LNCaP clone FGC (cell line): Measurements from ENCODE around the gene OSTF1.

ENCODE experiments used
- DNase-seq: peaks from one replicate; pipeline ENCODE4 v3.0.0-alpha.2; 2011; ENCODE audit warnings: low read depth
- H3K4me3 ChIP-seq: 2 replicates; pipeline ENCODE4 v1.5.1; 2011; ENCODE audit warnings: mild to moderate bottlenecking, low read depth, low read length, control low read depth
- CTCF ChIP-seq: IDR thresholded peaks from 2 replicates; pipeline ENCODE4 v1.5.1; 2012; ENCODE audit warnings: mild to moderate bottlenecking; ENCODE audit not compliant: control insufficient read depth, insufficient read depth; ENCODE audit errors: extremely low read depth

Gene OSTF1

GRCh38 chr9:75087824-75088645 lies at the start of gene OSTF1, which contains the start of gene NMRK1:
Gene OSTF1, plus strand, starts transcription at chr9:75088514. Its CDS starts 179 bp downstream, at chr9:75088693.
Gene NMRK1, minus strand, starts transcription at chr9:75088155. Its CDS starts 5,040 bp downstream, at chr9:75083115.
- peak within 1 kb of the TSS; percentile 78 for H3K4me3 ChIP-seq
- TF ChIP-seq CTCF = no peak
- peak; percentile 89 for DNase-seq

- H3K4me3 ChIP-seq = no peak overlapping the region
- TF ChIP-seq CTCF = no peak
- no peak for DNase-seq
Observed at GRCh38 chr9:75039009-75039408, 49.3 kb upstream of the OSTF1 start.

- no peak for DNase-seq
Observed at GRCh38 chr9:75039801-75040200, 48.5 kb upstream of the OSTF1 start.

GRCh38 chr9:75041041-75041440 lies 47.3 kb upstream of the OSTF1 start:
- DNase-seq = no peak
- H3K4me3 ChIP-seq = no peak overlapping the region
- TF ChIP-seq CTCF = no peak

More at GRCh38 chr9:75039801-75040200, 48.5 kb upstream of the OSTF1 start:
- TF ChIP-seq CTCF = no peak
- no peak overlapping the region for H3K4me3 ChIP-seq

- no peak for TF ChIP-seq CTCF
- H3K4me3 ChIP-seq = no peak overlapping the region
- no peak for DNase-seq
Observed at GRCh38 chr9:75046725-75047345, 41.5 kb upstream of the OSTF1 start.

- no peak for TF ChIP-seq CTCF
- H3K4me3 ChIP-seq = no peak overlapping the region
- no peak for DNase-seq
Observed at GRCh38 chr9:75047506-75047905, 40.8 kb upstream of the OSTF1 start.

GRCh38 chr9:75051285-75051684 lies 37.0 kb upstream of the OSTF1 start:
- no peak overlapping the region for H3K4me3 ChIP-seq
- TF ChIP-seq CTCF = no peak
- no peak for DNase-seq
